ENCODE measurements around the gene PRKCE.

The PRKCE gene

GRCh38 chr2:45758018-45758417 is 106.5 kb downstream of the PRKCE start:
- no peak for TF ChIP-seq CTCF (IDR thresholded peaks at IDR 0.05; ENCODE audit: insufficient read depth, missing control alignments)
- no peak for FAIRE-seq

GRCh38 chr2:45759310-45759851 is 107.9 kb downstream of the PRKCE start:
- TF ChIP-seq CTCF (IDR thresholded peaks at IDR 0.05; ENCODE audit: insufficient read depth, missing control alignments), result no peak
- FAIRE-seq (peak; percentile 80), DNase-seq (ENCODE audit: insufficient read length, low spot score) (no peak)

More at GRCh38 chr2:45758018-45758417, 106.5 kb downstream of the PRKCE start:
- DNase-seq (ENCODE audit: insufficient read length, low spot score), result no peak

GRCh38 chr2:45761635-45762034 is 110.2 kb downstream of the PRKCE start:
- no peak for FAIRE-seq
- no peak for DNase-seq (ENCODE audit: insufficient read length, low spot score)
- TF ChIP-seq CTCF (IDR thresholded peaks at IDR 0.05; ENCODE audit: insufficient read depth, missing control alignments), result no peak

- no peak for TF ChIP-seq CTCF (IDR thresholded peaks at IDR 0.05; ENCODE audit: insufficient read depth, missing control alignments)
- FAIRE-seq (no peak), DNase-seq (ENCODE audit: insufficient read length, low spot score) (no peak)
Measured at GRCh38 chr2:45763255-45763654, 111.8 kb downstream of the PRKCE start.

GRCh38 chr2:45763797-45764196 is 112.3 kb downstream of the PRKCE start:
- no peak for TF ChIP-seq CTCF (IDR thresholded peaks at IDR 0.05; ENCODE audit: insufficient read depth, missing control alignments)
- FAIRE-seq, result no peak
- DNase-seq (ENCODE audit: insufficient read length, low spot score), result no peak

- DNase-seq (ENCODE audit: insufficient read length, low spot score) (no peak), FAIRE-seq (no peak)
- no peak for TF ChIP-seq CTCF (IDR thresholded peaks at IDR 0.05; ENCODE audit: insufficient read depth, missing control alignments)
Measured at GRCh38 chr2:45765007-45765727, 113.7 kb downstream of the PRKCE start.

- TF ChIP-seq CTCF (IDR thresholded peaks at IDR 0.05; ENCODE audit: insufficient read depth, missing control alignments), result no peak
Measured at GRCh38 chr2:45765728-45766254, 114.3 kb downstream of the PRKCE start.

More at GRCh38 chr2:45765728-45766254, 114.3 kb downstream of the PRKCE start:
- DNase-seq (ENCODE audit: insufficient read length, low spot score), result no peak
- FAIRE-seq, result no peak

Data from D721Med (cell line).